ENCODE results near the gene SLC6A19.

DNA sequence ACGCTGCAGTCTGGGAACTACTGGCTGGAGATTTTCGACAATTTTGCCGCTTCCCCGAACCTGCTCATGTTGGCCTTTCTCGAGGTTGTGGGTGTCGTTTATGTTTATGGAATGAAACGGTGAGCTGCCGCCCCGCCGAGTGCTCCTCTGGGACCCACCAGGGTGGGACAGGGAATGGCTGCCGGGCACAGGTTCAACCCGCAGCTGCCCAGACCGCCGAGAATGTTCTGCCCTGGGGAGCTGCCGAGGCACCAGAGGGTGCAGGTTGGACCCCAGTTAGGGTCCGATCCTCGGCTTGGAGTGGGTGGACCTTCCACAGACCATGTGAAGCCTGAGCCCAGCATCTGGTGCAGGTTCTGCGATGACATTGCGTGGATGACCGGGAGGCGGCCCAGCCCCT is 42.9 kb downstream of the SLC6A19 start:
- TF ChIP-seq, protein P1, sequence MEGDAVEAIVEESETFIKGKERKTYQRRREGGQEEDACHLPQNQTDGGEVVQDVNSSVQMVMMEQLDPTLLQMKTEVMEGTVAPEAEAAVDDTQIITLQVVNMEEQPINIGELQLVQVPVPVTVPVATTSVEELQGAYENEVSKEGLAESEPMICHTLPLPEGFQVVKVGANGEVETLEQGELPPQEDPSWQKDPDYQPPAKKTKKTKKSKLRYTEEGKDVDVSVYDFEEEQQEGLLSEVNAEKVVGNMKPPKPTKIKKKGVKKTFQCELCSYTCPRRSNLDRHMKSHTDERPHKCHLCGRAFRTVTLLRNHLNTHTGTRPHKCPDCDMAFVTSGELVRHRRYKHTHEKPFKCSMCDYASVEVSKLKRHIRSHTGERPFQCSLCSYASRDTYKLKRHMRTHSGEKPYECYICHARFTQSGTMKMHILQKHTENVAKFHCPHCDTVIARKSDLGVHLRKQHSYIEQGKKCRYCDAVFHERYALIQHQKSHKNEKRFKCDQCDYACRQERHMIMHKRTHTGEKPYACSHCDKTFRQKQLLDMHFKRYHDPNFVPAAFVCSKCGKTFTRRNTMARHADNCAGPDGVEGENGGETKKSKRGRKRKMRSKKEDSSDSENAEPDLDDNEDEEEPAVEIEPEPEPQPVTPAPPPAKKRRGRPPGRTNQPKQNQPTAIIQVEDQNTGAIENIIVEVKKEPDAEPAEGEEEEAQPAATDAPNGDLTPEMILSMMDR (IDR thresholded peaks at IDR 0.05) = no peak
- TF ChIP-seq POLR2AphosphoS5 (IDR thresholded peaks at IDR 0.05) (no peak), POLR2A (IDR thresholded peaks at IDR 0.05) (no peak)

Data from prostate gland (tissue), 2 donors.